Adrenal gland (tissue), 5 donors: Measurements from ENCODE around the gene SRPRB.

Source experiments
- POLR2A ChIP-seq, 2 donors: fragments of 450-650 bp; IDR thresholded peaks; one replicate each; pipeline ENCODE4 v1.6.1; 2017; ENCODE audit warnings: antibody characterized with exemption in 2 of 2, mild to moderate bottlenecking in 2 of 2, moderate library complexity in 1 of 2
- TF ChIP-seq, protein P1 (sequence below), 6 experiments: fragments of 450-650 bp in 4 of 6; fragments of 200-600 bp in 2 of 6; sonication (generic) in 1 of 6; IDR thresholded peaks; 1 replicate in 5 of 6; 2 replicates in 1 of 6; pipeline versions ENCODE4 v1.5.1 to v1.8.0; 2016 to 2021; ENCODE audit warnings: antibody characterized with exemption in 6 of 6, mild to moderate bottlenecking in 2 of 6, moderate library complexity in 1 of 6
- donor health status: DM: no; HTN: no; CAD: no.

DNA sequence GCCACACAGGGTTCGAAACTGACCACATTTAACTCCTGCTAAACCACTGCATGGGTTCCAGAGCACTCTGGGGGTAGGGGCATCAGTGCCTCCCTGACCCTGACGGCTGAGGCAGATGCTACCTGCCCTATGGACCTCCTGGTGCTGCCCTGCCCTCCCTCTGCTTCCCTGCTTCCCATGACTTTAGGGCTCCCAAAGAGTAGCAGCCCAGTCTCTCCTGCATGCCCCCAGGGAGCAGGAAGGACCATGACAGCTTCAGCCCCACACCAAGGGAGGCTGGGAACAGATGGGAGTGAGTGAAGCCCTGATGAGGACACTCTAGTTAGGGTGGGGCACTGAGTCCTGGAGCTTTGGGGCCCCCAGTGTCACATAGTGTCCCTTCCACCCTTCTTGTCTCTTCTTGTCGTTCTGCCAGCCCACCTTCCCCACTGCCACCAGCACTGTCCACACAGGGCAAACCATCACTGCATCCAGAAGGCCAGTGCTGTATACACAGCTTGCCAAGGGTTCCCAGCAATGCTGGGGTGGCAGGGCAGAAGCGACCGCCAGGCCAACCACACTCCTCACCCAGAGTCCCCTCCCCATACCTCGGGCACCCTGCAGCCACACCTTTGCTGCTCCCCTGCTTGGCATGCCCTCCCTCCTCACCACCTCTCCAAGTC, 31.0 kb downstream of the SRPRB start:
- TF ChIP-seq, protein P1, sequence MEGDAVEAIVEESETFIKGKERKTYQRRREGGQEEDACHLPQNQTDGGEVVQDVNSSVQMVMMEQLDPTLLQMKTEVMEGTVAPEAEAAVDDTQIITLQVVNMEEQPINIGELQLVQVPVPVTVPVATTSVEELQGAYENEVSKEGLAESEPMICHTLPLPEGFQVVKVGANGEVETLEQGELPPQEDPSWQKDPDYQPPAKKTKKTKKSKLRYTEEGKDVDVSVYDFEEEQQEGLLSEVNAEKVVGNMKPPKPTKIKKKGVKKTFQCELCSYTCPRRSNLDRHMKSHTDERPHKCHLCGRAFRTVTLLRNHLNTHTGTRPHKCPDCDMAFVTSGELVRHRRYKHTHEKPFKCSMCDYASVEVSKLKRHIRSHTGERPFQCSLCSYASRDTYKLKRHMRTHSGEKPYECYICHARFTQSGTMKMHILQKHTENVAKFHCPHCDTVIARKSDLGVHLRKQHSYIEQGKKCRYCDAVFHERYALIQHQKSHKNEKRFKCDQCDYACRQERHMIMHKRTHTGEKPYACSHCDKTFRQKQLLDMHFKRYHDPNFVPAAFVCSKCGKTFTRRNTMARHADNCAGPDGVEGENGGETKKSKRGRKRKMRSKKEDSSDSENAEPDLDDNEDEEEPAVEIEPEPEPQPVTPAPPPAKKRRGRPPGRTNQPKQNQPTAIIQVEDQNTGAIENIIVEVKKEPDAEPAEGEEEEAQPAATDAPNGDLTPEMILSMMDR (IDR thresholded peaks at IDR 0.05) = no peak
- no peak for TF ChIP-seq POLR2A (IDR thresholded peaks at IDR 0.05)
